Kidney tubule cell (primary cell): ENCODE measurements around the gene TMEM82.

Experiments used
- DNase-seq: peaks from one replicate; pipeline ENCODE4 v3.0.0-alpha.2; 2018; ENCODE audit warnings: low spot score

TMEM82 gene

GRCh38 chr1:15788624-15789301 is 46.5 kb downstream of the TMEM82 start:
- DNase-seq: no peak

GRCh38 chr1:15796086-15796462 is 53.8 kb downstream of the TMEM82 start:
- no peak for DNase-seq
